GM12878 (cell line): ENCODE data around the gene POLR1A. TPM values are rescaled to one million over a fixed set of nuclear protein-coding genes. Genes with fewer than 3 reads are reported as not detected.

Experiments used
- ATAC-seq: fragments of 200-7000 bp; cut with Tn5 transposase; 3 replicates; pipeline ENCODE4 v1.9.1; 2020; ENCODE audit warnings: mild to moderate bottlenecking, moderate library complexity
- BruUV-seq: library from RNA; stranded (reverse); fragments of 400-500 nt; replicated peaks from 2 replicates; lab custom pipeline; 2021; lab: Mats Ljungman, UMichigan
- CTCF ChIA-PET: fragments of 300-600 bp; sonication (Branson Sonifier 250); formaldehyde crosslinking; extraction: SDS; loops from one replicate; lab custom pipeline; 2021; ENCODE audit warnings: inconsistent platforms; lab: Yijun Ruan, JAX
- POLR2A ChIA-PET: fragments of 350-600 bp; formaldehyde crosslinking; extraction: SDS; loops from one replicate; lab custom pipeline; 2021; ENCODE audit warnings: inconsistent platforms; lab: Charles Lee
- RAD21 ChIA-PET: fragments of 300-600 bp; sonication (Branson Sonifier 250); formaldehyde crosslinking; loops from one replicate; lab custom pipeline; 2023; ENCODE audit warnings: antibody characterized with exemption; ENCODE audit not compliant: unreplicated experiment; lab: Charles Lee
- SMC1A ChIA-PET: fragments of 300-600 bp; sonication (Branson Sonifier 250); formaldehyde crosslinking; loops from one replicate; lab custom pipeline; 2023; ENCODE audit not compliant: unreplicated experiment, uncharacterized antibody; lab: Charles Lee
- DNase-seq: peaks from one replicate; pipeline ENCODE4 v3.0.0-alpha.2; 2011; ENCODE audit warnings: low read depth, low spot score
- FAIRE-seq: peaks from 3 replicates; lab custom pipeline; 2011; peaks lifted over from hg19 to GRCh38; lab: Jason Lieb, UNC
- H2AFZ ChIP-seq: 2 replicates; pipeline ENCODE4 v1.6.0; 2011; ENCODE audit warnings: low read depth, low read length, control low read depth; ENCODE audit not compliant: control insufficient read depth
- H3K27ac ChIP-seq: 2 replicates; pipeline ENCODE4 v1.5.1; 2011; ENCODE audit warnings: control low read depth; ENCODE audit not compliant: control insufficient read depth, insufficient read depth
- H3K27me3 ChIP-seq, 2 experiments: replicated peaks in 1 of 2; 2 replicates each; pipeline versions ENCODE4 v1.6.0 to v1.6.1; 2011; ENCODE audit warnings: low read length in 1 of 2; ENCODE audit not compliant: control insufficient read depth in 2 of 2, insufficient read depth in 2 of 2
- H3K36me3 ChIP-seq, 2 experiments: 2 replicates each; pipeline ENCODE4 v1.5.1; 2011; ENCODE audit warnings: low read length in 1 of 2; ENCODE audit not compliant: control insufficient read depth in 2 of 2, insufficient read depth in 2 of 2
- H3K4me1 ChIP-seq: 2 replicates; pipeline ENCODE4 v1.6.1; 2011; ENCODE audit warnings: mild to moderate bottlenecking, low read length, moderate library complexity, mixed read lengths; ENCODE audit not compliant: control insufficient read depth, insufficient read depth
- H3K4me2 ChIP-seq: 2 replicates; pipeline ENCODE4 v1.6.0; 2011; ENCODE audit warnings: control low read depth; ENCODE audit not compliant: control insufficient read depth, insufficient read depth
- H3K4me3 ChIP-seq: fragments of 200-600 bp; sonication (generic); 2 replicates; pipeline ENCODE4 v1.5.1; 2016
- H3K79me2 ChIP-seq: 2 replicates; pipeline ENCODE4 v1.6.0; 2011; ENCODE audit warnings: low read length; ENCODE audit not compliant: control insufficient read depth, insufficient read depth
- H3K9ac ChIP-seq: 2 replicates; pipeline ENCODE4 v1.8.0; 2011; ENCODE audit warnings: low read length, control low read depth, mixed read lengths; ENCODE audit not compliant: control insufficient read depth, insufficient read depth
- H3K9me3 ChIP-seq: replicated peaks from 3 replicates; pipeline ENCODE4 v1.5.1; 2011; ENCODE audit warnings: mild to moderate bottlenecking, low read length; ENCODE audit not compliant: control insufficient read depth, insufficient read depth
- H4K20me1 ChIP-seq: 2 replicates; pipeline ENCODE4 v1.6.0; 2011; ENCODE audit not compliant: control insufficient read depth, insufficient read depth
- CBFB ChIP-seq: IDR thresholded peaks from 2 replicates; pipeline ENCODE4 v1.6.1; 2016; ENCODE audit warnings: antibody characterized with exemption, low read depth
- CREB1 ChIP-seq: IDR thresholded peaks from 2 replicates; pipeline ENCODE4 v1.6.1; 2012; ENCODE audit warnings: low read depth, mild to moderate bottlenecking, inconsistent platforms
- CTCF ChIP-seq, 3 experiments: IDR thresholded peaks in 2 of 3; conservative IDR thresholded peaks in 1 of 3; 2 replicates each; pipeline ENCODE4 v1.5.1; 2011; ENCODE audit warnings: low read depth in 3 of 3, low read length in 3 of 3, mild to moderate bottlenecking in 3 of 3, control low read depth in 2 of 3, moderate library complexity in 2 of 3, inconsistent platforms in 1 of 3, mixed read lengths in 1 of 3; ENCODE audit not compliant: control insufficient read depth in 2 of 3, insufficient read depth in 1 of 3; ENCODE audit errors: extremely low read depth in 1 of 3
- DPF2 ChIP-seq: fragments of 450-650 bp; IDR thresholded peaks from 2 replicates; pipeline ENCODE4 v1.6.1; 2017; ENCODE audit warnings: mild to moderate bottlenecking
- ELK1 ChIP-seq: IDR thresholded peaks from 2 replicates; pipeline ENCODE4 v1.6.1; 2012; ENCODE audit warnings: low read depth, low read length, improper control_type of control experiment
- GABPA ChIP-seq: IDR thresholded peaks from 2 replicates; pipeline ENCODE4 v1.6.1; 2014; ENCODE audit warnings: antibody characterized with exemption, low read depth, mild to moderate bottlenecking, inconsistent platforms
- HCFC1 ChIP-seq: fragments of 150-350 bp; IDR thresholded peaks from 2 replicates; pipeline ENCODE4 v1.6.1; 2014; ENCODE audit warnings: low read length
- NR2F1 ChIP-seq: fragments of 450-650 bp; conservative IDR thresholded peaks from 2 replicates; pipeline ENCODE4 v1.6.1; 2017; ENCODE audit warnings: mild to moderate bottlenecking
- PRDM15 ChIP-seq: fragments of 450-650 bp; formaldehyde crosslinking; IDR thresholded peaks from 2 replicates; pipeline ENCODE4 v1.4.0; 2020; ENCODE audit warnings: mild to moderate bottlenecking, moderate library complexity
- RCOR1 ChIP-seq: conservative IDR thresholded peaks from 2 replicates; pipeline ENCODE4 v1.6.1; 2012; ENCODE audit warnings: low read depth, low read length, improper control_type of control experiment
- SMC3 ChIP-seq: IDR thresholded peaks from 2 replicates; pipeline ENCODE4 v1.6.1; 2011; ENCODE audit warnings: low read length, improper control_type of control experiment, borderline replicate concordance
- STAT3 ChIP-seq: IDR thresholded peaks from 2 replicates; pipeline ENCODE4 v1.6.1; 2011; ENCODE audit warnings: low read depth, low read length, improper control_type of control experiment
- TBL1XR1 ChIP-seq: IDR thresholded peaks from 2 replicates; pipeline ENCODE4 v1.6.1; 2012; ENCODE audit warnings: low read depth, low read length, improper control_type of control experiment
- TCF7 ChIP-seq: IDR thresholded peaks from 2 replicates; pipeline ENCODE4 v1.6.1; 2014; ENCODE audit warnings: antibody characterized with exemption, borderline replicate concordance
- WRNIP1 ChIP-seq: IDR thresholded peaks from 2 replicates; pipeline ENCODE4 v1.6.1; 2011; ENCODE audit warnings: low read depth, low read length, improper control_type of control experiment, borderline replicate concordance
- whole genome bisulfite sequencing: methylation state at CpG from one replicate; pipeline ENCODE4 v1.1.6; 2016; ENCODE audit warnings: low lambda C conversion rate; ENCODE audit not compliant: insufficient replicate concordance, insufficient coverage; ENCODE audit errors: missing lambda C conversion rate; 5-methylcytosine and 5-hydroxymethylcytosine counted together
- in situ Hi-C: fragments of 300-500 bp; cut with MboI; formaldehyde crosslinking; loops from 9 replicates; pipeline ENCODE4 v1.14.3; 2018; ENCODE audit warnings: mixed read lengths
- intact Hi-C: fragments of 100-400 bp; cut with micrococcal nuclease; formaldehyde crosslinking; loops from one replicate; pipeline ENCODE4 v1.14.2; 2022; ENCODE audit not compliant: unreplicated experiment
- polyA plus RNA-seq, 11 experiments: library from polyadenylated mRNA; depleted of rRNA in 4 of 11; unstranded in 6 of 11; stranded (reverse) in 5 of 11; fragments of >200 nt; fragmentation: Nextera tagmentation in 4 of 11; fragmentation: Illumina TruSeq in 1 of 11; extraction: Ambion mirVana in 4 of 11; extraction: Trizol in 1 of 11; gene quantifications; 1 replicate in 1 of 11; 2 replicates in 10 of 11; pipeline versions ENCODE4 v1.2.1 to v1.2.3, GENCODE V29; 2011 to 2016; ENCODE audit warnings: inconsistent platforms in 2 of 11, missing spikeins in 2 of 11, low read depth in 1 of 11
- total RNA-seq, 4 experiments: library from RNA; depleted of rRNA in 3 of 4; stranded (reverse); fragments of >200 nt in 3 of 4; fragmentation: Illumina TruSeq in 1 of 4; extraction: Trizol in 1 of 4; gene quantifications; 2 replicates each; pipeline versions ENCODE4 v1.2.1 to v1.2.3, GENCODE V29; 2013 to 2021

POLR1A gene
- total and polyA plus RNA-seq, 10 of the 15 experiments (the other 5 are each of a cell fraction or from before 2014, with no cell fraction given), result 2.1 to 53.9 (median 17.8) TPM

GRCh38 chr2:85978883-85979780 is 126.6 kb downstream of the POLR1A start (continued):
- TF ChIP-seq STAT3 (no peak), RCOR1 (no peak), HCFC1 (no peak), CBFB (no peak), NR2F1 (0 out of 2 replicates have a peak, but pooled peaks have one; percentile 20), CTCF (IDR thresholded peaks at IDR 0.05 in 2 of 3, conservative IDR thresholded peaks at IDR 0.05 in 1 of 3; ENCODE audit: control insufficient read depth in 2 of 3, extremely low read depth in 1 of 3, insufficient read depth in 1 of 3, low read depth in 3 of 3, low read length in 3 of 3) (no peak)

- Histone ChIP-seq H4K20me1 (no peaks in the 10 kb centered on the region), H3K27me3 (no peaks in the 10 kb centered on the region), H3K36me3 (no peaks in the 10 kb centered on the region), H3K4me3 (no peak overlapping the region), H3K79me2 (no peaks in the 10 kb centered on the region), H3K9me3 (peaks cover 5% of the 10 kb centered on the region; the same call in 2 of the 3 replicates), H3K9ac (no peak overlapping the region), H3K4me1 (peaks cover 7% of the 10 kb centered on the region), H3K27ac (no peak overlapping the region), H2AFZ (no peak overlapping the region), H3K4me2 (no peak overlapping the region)
- intact Hi-C loops (no loop called here), in situ Hi-C loops (no loop called here)
- WGBS, result 30% methylated on average over 9 of the region's 9 CpGs
- ATAC-seq (no peak), FAIRE-seq (no peak), DNase-seq (no peak)
- ChIA-PET POLR2A (no interaction called here), RAD21 (interaction anchor here (0.6 kb wide), 1 partner anchor 106 kb away, joined by 4 read pairs; no protein-coding TSS in a partner anchor), SMC1A (no interaction called here), CTCF (no interaction called here)
- no TSS peak for BruUV-seq
- TF ChIP-seq CREB1, result no peak
- no peak for TF ChIP-seq TBL1XR1
- no peak for TF ChIP-seq WRNIP1
- TF ChIP-seq GABPA, result no peak
- no peak for TF ChIP-seq DPF2
- TF ChIP-seq TCF7, result no peak
- TF ChIP-seq PRDM15 (CRISPR knock-in tag), result no peak
- TF ChIP-seq SMC3, result no peak
- no peak for TF ChIP-seq ELK1
Observed at GRCh38 chr2:85976106-85976920, 129.4 kb downstream of the POLR1A start.
